GM18499 (cell line): ENCODE data around the gene FOXD4L3.
"Not testable (repeated sequence)": the region's sequence is repeated elsewhere in the genome, so short reads cannot be mapped to it uniquely, and the experiment has no call there.

Source experiments
- ATAC-seq: cut with Tn5 transposase; IDR thresholded peaks from one replicate; pipeline ENCODE4 v1.9.1; 2021; ENCODE audit warnings: moderate number of reproducible peaks; ENCODE audit not compliant: insufficient read depth, unreplicated experiment

FOXD4L3 gene

DNA sequence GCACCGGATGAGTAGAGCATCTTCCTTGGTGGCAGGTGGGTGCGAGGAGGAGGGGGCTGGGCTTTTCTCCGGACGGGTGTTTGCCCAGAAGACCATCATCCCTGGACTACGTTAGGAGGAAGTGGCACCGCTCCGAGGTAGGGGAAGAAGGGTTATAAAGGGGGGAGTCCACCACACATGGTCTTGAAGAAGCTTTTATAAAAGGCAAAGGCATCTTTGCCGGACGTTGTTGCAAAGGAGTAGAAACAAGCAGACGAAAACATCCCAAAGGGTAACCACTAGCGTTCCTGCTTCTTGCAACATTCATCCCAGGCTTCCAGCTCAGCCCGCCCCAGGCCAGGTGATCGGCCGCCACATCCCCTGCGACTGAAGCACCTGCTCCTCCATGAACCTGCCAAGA, at the start of gene FOXD4L3:
FOXD4L3 (plus strand) TSS at position 301 of the 400 bp plus-strand sequence; CDS start at position 386, 85 bp downstream.
- not testable (repeated sequence) for ATAC-seq

DNA sequence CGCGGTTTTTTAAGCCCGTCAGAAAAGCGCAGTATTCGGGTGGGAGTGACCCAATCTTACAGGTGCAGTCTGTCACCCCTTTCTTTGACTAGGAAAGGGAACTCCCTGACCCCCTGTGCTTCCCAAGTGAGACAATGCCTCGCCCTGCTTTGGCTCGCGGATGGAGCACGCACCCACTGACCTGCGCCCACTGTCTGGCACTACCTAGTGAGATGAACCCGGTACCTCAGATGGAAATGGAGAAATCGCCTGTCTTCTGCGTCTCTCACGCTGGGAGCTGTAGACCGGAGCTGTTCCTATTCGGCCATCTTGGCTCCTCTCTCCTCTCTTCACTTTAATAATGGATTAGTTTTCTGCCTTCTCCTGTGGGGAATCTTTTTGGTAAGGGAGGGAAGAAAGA, 21.6 kb upstream of the FOXD4L3 start:
- ATAC-seq, result not testable (repeated sequence)

DNA sequence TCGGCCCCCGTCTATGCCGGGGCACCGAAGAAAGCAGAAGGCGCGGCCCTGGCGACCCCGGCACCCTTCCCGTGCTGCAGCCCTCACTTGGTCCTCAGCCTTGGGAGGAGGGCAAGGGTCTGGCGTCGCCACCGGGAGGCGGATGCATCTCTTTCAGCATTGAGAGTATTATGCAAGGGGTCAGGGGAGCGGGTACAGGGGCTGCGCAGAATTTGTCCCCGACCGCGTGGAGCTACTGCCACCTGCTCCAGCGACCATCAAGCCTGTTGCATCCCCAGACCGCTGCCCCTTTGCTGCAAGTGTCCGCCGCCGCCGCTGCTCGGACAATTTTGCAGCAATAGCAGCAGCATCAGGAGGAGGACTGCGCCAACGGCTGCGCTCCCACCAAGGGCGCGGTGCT, 1.1 kb downstream of the FOXD4L3 start:
- not testable (repeated sequence) for ATAC-seq

DNA sequence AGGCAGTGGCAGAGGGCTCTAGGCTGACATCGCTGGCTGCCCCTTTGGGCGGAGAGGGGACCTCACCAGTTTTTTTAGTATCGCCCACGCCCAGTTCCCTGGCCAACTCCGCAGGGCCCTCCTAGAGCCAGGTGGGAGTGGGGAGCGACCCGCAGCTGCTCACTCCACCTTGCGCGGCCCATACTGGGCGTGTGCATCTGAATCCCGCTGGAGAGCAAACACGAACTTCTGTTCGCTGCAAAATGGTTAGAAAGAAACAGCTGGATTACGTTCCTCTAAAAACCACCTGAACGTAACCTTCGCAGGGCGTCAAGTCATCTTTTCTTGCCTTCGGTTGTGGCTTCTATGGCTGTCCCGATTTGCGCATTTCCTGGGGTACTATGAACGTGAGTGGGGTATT, 1.5 kb downstream of the FOXD4L3 start:
- ATAC-seq, result not testable (repeated sequence)

DNA sequence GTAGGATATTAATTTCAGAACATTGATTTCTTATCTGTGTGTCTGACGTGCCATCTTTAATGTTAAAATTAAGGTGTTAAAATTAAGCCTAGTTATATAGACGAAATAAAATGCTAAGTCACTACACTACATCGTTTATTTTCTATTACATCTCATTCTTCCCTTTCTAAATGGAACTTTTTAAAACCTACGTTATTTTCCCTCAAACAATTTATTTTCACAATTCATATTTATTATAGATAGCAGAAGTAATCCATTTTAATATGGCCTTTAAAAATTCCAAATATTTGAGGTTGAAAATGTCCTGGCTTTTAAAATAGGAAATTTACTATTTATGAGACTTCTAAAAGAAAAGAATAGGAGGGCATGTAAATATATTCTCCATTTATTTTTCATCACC, 2.1 kb downstream of the FOXD4L3 start:
- not testable (repeated sequence) for ATAC-seq

DNA sequence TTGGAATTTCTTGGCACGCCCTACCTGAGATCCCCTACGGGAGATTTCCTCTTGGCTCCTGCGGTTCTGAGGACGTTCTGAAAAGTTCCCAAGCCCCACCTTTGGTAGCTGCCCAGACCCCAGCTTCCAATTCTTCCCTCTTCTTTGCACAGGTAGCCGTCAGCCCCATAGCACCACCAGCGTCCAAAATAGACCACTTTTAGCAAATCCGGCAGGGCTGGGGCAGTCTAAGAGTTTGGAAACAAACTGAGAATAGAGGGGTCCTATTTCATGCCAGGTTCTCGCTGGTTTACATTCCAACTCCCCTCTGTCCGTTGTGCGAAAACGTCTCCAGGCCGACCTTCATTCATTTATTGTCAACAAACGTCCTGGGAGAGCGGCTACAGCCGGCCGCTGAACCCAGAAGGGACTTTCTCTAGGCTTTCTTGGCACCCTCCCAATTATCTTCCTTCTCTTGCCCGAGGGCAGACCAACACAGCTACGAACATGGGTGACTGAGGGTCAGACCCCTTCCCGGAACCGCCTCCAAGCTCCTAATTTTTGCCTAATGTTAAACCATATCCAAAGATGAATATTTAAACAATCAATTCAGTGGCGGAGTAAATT, 3.1 kb downstream of the FOXD4L3 start:
- ATAC-seq, result not testable (repeated sequence)

DNA sequence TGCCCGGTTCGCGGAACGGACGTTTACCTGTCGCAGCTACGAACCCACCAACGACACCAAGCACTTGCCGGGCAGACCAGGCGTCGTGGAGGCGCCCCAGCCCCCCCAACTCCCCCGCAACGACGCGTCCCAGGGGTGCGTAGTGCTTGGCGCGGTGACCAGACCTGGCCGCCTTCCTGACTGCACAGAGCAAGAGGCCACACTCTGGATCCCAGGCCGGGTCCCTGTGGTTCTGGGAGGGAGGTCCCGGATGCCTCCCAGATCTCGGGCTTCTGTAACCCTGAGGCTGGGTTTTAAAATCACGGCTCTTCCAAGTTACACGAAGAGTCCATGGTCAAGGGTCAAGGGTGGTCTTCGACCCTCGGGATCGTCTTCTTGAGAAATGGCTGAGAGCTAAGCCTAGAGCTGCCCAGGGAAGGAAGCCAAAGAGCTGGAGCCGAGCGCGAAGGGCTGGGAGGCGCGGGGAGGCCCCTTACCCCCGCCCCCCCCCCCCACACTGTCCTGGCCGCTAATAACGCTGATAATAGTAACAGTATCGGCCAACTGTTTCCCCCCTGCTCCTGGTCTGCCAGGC, 3.8 kb downstream of the FOXD4L3 start:
- ATAC-seq, result not testable (repeated sequence)

DNA sequence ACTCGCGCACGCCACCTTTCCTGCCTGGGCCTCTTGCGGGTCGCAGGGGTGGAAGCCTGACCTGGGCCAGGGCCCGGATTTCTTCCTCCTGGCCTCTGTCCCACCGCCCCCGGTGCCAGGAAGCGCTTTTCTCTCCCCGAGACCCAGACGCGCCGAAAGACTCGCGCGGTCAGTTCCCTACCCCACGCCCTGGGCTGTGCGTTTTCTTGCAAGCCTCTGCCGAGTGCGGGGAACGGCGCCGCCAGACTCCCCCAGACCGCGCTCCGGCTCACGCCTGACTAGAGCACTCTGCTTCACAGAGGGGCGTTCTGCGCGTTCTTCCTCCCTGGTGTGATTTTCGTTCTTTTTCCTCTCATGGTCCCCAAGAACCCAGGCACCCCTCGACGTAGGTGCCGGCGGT, 4.5 kb downstream of the FOXD4L3 start:
- not testable (repeated sequence) for ATAC-seq

DNA sequence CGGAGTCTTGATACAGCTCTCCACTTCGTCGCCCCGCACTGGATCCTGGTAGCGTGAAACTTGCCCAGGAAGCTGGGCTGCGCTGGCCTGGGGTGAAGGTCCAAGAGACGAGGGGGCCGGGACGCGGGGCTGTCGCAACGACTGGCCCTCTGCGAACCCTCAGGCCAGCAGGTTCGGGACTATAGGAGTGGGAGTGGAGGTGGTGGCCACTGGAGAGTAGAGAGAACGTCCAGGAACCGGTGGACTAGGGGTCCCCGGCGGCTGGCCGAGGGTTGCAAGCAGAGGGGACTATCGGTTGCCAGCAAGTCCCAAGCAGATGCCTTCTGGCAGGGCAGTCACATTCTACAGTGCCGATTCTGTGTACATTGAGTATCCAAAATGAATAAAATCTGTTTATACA, 5.0 kb downstream of the FOXD4L3 start:
- ATAC-seq, result not testable (repeated sequence)

DNA sequence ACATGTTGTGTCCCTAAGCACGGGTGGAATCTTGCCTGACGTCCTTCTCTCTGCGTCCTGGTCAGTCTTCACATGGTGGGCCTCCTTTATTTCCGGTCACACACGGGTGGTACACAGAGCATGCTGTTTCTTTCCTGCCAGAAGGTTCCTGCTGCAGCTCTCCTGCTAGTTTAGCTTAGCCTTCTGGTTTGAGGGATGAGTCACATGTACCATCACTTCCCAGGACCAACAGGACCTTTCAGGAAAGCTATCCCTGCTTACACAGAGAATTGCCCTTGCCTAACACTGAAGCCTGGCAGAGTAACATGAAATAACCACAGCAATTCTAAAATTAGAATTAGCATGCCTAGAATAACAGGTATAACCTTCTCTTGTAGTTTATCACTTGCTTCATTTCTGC, 8.5 kb downstream of the FOXD4L3 start:
- not testable (repeated sequence) for ATAC-seq

DNA sequence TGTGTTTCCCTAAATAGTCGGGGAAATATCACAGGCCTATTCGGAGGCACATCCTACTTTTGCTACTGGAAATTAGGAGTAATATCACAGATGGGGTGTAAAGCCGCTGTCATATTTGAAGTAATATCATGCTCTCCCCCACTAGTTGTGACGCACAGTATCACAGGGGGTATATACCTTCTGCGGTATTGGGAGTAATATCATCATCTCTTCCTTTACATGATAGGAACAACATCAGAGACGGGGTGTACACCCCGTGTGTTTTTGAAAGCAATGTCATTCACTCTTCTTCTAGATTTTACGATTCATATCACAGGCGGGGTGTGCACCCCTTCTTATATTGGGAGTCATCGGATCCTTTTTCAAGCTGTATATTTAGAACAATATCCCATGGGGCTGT, 15.5 kb downstream of the FOXD4L3 start:
- ATAC-seq, result not testable (repeated sequence)

DNA sequence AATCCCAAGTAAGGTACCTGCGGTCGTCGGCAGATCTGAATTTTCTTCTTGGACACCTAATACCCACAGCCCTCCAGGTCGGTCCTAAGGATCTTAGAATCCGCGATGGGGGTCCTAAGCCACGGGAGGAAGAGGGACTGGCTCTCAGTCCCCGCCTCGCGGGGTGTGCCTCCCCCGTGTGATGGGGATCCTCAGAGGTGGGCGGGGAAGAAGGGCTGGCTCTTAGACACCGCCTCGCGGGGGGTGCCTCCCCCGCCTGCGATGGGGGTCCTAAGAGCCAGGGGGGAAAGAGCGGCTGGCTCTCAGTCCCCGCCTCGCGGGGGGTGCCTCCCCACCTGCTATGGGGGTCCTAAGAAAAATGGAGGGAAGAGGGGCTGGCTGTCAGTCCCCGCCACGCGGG, 21.1 kb downstream of the FOXD4L3 start:
- ATAC-seq, result not testable (repeated sequence)

DNA sequence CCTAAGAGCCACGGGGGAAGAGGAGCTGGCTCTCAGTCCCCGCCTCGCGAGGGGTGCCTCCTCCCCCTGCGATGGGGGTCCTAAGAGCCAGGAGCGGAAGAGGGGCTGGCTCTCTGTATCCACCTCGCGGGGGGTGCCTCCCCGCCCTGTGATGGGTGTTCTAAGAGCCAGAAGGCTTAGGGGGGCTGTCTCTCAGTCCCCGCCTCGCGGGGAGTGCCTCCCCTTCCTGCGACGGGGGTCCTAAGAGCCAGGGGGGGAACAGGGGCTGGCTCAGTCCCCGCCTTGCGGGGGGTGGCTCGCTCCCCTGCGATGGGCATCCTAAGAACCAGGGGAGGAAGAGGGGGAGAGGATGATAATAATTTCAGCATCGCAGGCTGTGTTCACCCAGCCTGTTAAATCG, 21.9 kb downstream of the FOXD4L3 start:
- ATAC-seq, result not testable (repeated sequence)

DNA sequence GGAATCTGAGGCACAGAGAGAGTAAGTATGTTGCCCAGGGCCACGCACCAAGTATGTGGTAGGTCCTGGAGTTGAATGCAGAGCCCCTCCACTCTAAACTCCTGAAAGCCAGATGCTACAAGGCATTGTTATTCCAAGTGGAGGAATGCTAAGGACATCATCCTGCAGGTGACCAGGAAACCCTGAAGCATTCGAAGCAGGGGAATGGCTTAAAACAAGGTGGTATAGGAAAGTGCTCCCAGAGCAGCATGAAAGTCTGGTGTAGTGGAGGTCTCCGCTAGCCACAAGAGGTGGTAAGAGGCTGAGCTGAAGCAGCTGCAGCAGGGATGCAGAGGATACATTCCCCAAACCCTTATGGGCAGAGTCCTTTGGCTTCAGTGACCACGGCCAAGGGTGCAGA, 26.4 kb downstream of the FOXD4L3 start:
- ATAC-seq, result not testable (repeated sequence)

DNA sequence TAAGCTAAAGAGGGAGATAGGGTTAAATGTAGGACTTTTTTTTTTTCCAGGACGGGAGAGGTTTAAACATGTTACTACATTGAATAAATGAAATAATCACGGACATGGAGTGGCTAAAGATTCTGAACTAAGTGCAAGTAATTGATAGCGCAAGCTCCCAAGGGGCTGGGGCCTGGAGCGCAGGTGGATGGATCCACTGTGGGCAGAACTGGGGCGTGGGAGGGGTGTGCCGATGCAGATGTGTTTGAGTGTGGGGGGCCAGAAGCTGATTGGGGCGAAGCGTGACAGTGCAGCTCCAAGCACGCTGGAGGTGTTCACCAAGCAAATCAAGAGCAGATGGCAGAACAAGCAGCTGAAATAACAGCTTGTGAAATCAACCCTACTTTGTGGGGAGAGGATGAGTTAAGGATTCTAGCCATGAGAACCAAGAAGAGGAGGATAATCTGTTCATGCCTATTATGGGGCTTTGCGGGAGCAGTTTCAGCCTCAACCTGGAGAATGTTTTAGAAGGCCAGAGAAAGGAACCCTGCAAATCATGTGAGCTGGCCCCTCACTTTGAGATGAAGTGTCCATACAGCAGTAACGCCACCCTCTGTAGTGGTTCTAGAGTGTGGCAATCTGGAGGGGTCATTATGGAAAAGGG, 28.0 kb downstream of the FOXD4L3 start:
- not testable (repeated sequence) for ATAC-seq

DNA sequence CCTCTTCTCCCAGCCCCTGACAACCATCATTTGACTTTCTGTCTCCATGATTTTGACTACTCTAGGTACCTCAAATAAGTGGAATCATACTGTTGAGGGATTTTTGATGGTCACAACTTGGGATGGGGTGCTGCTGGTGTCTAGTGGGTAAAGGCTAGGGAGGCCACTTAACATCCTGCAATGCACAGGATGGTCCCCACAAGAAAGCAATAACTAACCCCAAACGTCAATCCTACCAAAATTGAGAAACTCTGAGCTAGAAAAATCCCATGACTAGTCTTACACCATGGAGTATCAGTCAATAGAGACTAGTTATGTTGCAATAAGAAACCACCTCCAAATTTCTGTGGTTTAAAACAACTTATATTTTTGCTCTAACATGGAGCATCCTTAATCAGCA, 29.5 kb downstream of the FOXD4L3 start:
- ATAC-seq, result not testable (repeated sequence)

DNA sequence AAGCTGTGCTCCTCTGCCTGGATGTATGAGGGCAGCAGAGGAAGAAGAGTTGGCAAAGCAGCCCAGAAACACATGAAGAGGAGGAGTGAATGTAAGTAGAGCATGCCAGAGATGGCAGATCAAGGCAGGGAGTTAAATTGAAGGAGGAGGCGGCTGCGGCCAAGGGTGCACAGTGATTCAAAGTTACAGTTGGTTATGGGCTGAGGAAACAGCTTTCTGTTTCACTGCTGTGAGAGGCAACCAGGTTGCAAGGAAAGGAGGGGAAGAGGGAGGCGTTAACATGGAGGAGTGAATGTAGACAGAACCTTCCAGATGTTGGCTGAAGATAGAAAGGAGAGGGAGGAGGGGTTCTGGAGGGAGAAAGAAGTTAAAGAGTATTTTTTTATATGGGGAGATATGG, 33.3 kb downstream of the FOXD4L3 start:
- ATAC-seq, result not testable (repeated sequence)

DNA sequence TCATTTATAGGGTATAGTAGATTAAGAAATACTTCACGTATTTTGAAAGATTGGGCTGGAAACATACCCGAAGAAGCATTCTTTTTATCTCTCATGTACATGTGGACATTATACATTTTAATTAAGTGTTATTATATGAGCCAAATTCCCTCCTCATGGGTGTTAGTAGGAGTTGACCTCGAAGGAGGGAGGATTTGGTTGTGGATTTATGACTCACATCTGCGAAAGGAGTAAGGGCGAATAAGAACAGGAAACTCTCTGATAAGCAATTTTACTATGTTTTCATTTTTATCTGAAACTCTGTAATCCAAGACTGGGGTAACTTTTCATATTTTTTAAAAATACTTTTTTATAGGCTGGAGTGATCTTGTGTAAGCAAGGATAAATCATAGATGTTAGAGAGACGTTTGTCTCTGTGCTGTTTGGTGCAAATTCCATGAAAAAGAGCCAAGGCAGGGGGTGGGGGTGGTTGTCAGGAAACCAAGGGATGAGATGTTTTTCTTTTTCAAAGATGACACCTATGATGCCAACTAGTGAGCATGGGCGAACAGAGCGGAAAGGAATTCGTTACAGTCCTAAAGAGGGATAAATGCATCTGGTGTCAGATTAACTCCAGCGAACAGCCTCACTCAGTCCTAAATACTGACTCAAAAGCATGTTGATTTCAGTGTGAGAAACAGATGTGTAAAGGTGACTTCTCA, 34.1 kb downstream of the FOXD4L3 start:
- not testable (repeated sequence) for ATAC-seq

DNA sequence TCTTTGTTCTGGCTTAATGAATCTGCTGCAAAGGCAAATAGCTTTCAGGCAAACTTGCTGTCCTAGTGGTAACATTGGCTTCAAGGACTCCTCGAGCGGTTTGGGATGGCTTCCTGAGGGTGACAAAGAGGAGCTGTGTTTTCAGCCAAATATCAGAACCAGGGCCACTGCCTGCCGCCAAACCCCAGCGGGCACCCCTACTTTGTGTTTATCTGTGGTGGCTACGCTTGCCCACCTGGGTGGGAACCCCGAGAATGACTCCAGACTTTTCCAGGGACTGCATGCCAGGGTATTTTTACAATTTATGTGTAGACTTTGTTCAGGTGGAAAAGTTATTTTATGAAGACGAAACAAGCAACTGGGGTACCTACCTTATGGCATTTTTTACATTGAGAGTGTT, 35.3 kb downstream of the FOXD4L3 start:
- not testable (repeated sequence) for ATAC-seq

DNA sequence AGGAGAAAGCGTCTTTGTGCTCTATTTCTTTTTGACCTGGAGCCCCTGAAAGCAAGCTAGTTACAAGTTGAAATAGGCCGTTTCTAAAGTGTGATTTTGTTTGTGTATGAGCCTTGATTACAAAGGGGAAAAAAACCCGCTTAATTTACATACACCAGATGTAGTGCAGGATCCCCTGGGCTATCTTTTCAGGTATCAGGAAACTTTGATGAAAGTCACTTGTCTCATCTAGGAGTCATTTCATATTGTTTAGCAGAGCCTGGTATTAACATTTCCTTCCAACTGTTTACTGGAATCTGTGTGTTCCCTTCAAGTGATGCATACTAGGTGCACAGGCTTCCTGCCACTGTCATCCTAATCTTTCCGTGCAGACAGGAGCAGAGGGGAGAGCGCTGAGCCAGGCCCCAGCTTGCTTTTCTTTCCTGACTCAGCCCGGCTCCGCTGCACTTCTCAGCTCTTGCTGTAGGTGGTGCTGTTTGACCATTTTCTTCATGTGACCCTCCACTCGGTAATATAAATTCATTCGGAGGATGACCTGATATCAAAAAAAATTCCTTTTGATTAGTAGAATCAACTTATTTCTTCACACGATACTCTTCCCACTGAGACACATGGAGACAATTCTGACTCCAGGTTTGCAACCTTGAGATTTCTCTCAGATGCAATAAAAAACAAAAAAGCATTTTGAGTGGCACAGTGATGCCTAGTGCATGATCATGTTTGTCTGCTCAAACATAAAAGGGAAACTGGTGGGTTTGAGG, 39.8 kb downstream of the FOXD4L3 start:
- not testable (repeated sequence) for ATAC-seq
